Coronary artery (tissue), 2 donors: Measurements from ENCODE around the gene SPDYE4.

Source experiments
- DNase-seq: peaks from one replicate; pipeline ENCODE4 v3.0.0-alpha.2; 2017; ENCODE audit warnings: low spot score
- H3K27ac ChIP-seq, 2 donors: fragments of 200-600 bp; sonication (generic); one replicate each; pipeline ENCODE4 v1.5.1; 2016 to 2019
- H3K4me3 ChIP-seq: fragments of 200-600 bp; sonication (generic); 2 replicates; pipeline ENCODE4 v1.5.1; 2016; ENCODE audit warnings: mild to moderate bottlenecking, moderate library complexity
- CTCF ChIP-seq: fragments of 200-600 bp; sonication (generic); IDR thresholded peaks from one replicate; pipeline ENCODE4 v1.5.1; 2019; ENCODE audit warnings: antibody characterized with exemption

The SPDYE4 gene

GRCh38 chr17:8800656-8801055 is 42.3 kb upstream of the SPDYE4 start:
- TF ChIP-seq CTCF, result no peak
- H3K27ac ChIP-seq, result no peak overlapping the region
- H3K4me3 ChIP-seq, result no peak overlapping the region
- DNase-seq, result no peak

GRCh38 chr17:8799570-8800212 is 41.3 kb upstream of the SPDYE4 start:
- Histone ChIP-seq H3K4me3 (no peak overlapping the region), H3K27ac (no peak overlapping the region)
- no peak for TF ChIP-seq CTCF
- peak; percentile 46 for DNase-seq

- H3K4me3 ChIP-seq, result peak within 1 kb of the TSS; percentile 38
- DNase-seq, result peak; percentile 43
- no peak within 1 kb of the TSS for H3K27ac ChIP-seq
Measured at GRCh38 chr17:8798846-8799569, 40.7 kb upstream of the SPDYE4 start, which contains the start of gene MFSD6L. MFSD6L (minus strand) TSS chr17:8799365; CDS start chr17:8799120, 245 bp downstream.

DNA sequence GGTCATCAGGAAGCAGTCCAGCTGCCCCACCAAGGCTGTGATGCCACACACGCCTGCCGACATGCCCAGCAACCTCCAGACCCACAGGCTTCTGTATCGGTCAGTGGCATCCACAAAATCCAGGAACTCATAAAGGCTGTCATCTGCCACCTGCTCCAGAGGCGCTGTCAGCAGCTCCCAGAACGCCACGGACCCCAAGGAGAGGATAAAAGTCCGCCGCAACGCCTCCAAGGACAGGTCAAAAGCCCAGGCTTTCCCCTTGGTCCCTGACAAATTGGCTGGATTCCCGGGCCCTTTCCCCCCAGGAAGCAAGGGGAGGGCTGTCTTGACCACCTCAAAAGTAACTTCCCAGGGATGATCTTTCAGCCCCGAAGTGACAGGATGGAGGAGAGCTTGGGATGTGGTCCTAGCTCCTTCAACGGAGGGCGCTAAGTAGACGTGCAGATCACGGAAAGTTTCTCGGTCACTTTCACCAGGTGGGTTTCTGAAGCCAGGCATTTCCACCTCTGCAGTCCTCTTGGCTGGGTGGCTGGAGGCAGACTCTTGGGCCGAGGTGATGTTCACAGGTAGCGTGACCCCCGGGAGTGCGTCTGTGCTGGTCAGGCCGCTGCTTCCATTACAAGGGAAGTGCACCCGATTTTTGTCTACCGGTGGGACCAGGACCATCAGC is 40.0 kb upstream of the SPDYE4 start:
- TF ChIP-seq CTCF, result no peak

More at GRCh38 chr17:8798846-8799569, 40.7 kb upstream of the SPDYE4 start, which contains the start of gene MFSD6L:
- TF ChIP-seq CTCF, result no peak

GRCh38 chr17:8797621-8798175 is 39.4 kb upstream of the SPDYE4 start:
- DNase-seq, result peak; percentile 62
- Histone ChIP-seq H3K4me3 (no peak overlapping the region), H3K27ac (no peak overlapping the region)
- no peak for TF ChIP-seq CTCF

More for the DNA sequence above, 40.0 kb upstream of the SPDYE4 start:
- Histone ChIP-seq H3K4me3 (no peak overlapping the region), H3K27ac (no peak overlapping the region)
- peak; percentile 64 for DNase-seq

DNA sequence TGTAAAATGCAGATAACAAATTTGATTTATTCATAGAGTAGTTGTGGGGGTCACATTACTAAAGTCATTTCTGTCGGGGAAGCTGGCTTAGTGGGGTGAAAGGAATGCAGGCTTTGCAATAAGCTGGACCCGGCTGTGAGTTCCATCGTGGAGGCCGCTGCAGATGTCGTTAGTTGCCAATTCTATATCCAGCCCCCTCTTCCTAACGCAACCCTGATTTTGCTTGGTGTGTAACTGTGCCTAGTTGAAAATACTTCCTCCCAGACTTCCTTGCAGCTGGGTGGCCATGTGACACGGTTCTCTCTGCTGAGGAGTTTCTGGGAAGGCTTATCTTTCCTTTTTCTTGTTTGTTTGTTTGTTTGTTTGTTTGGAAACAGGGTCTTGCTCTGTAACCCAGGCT is 36.3 kb upstream of the SPDYE4 start:
- no peak overlapping the region for H3K27ac ChIP-seq
- H3K4me3 ChIP-seq, result no peak overlapping the region
- no peak for DNase-seq
- TF ChIP-seq CTCF, result no peak
